Effector CD8-positive, alpha-beta T cell (primary cell): ENCODE data around the gene EHBP1L1.

Experiments used
- DNase-seq: peaks from one replicate; lab custom pipeline; 2025; lab: John Stamatoyannopoulos, UW
- total RNA-seq, 4 experiments: gene quantifications; one replicate each; lab custom pipeline; 2026; lab: John Stamatoyannopoulos, UW

Gene EHBP1L1
- 109 to 255 (median 182) reads per million in 4 experiments for total RNA-seq

DNA sequence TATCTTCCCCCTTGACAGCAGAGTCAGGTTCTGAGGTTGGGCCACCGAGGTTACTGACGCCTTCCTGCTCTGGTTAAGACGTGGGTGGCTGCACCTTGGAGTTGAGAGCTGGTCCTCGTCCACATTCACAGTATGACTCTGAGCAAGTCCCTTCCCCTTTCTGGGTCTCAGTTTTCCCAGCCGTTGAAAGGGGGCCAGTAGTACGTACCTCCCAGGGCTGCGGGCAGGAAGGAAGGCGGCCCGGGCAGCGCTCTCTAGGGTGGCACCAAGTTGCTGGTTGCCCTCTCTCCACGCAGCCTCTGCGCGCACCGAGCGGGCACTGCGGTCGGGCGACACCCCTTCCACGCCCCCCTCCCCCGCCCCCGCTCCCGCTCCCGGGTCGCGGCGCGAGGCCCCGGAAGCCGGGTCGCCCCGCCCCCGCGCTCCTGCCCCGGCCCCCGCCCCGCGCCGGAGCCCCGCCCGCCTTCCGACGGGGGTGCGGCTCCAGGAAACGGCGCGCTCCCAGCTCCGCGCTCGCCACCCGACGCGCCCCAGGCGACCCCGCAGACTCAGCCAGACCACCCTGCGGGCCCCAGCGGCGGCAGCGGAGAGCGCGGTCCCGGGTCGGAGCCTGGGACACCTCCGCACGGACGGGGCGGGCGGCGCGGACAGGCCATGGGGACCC, at the start of gene EHBP1L1:
TSS of gene EHBP1L1 (plus strand) at position 486 of the 664 bp plus-strand sequence. CDS start 250 bp downstream, outside the sequence.
- peak; percentile 71 for DNase-seq

DNA sequence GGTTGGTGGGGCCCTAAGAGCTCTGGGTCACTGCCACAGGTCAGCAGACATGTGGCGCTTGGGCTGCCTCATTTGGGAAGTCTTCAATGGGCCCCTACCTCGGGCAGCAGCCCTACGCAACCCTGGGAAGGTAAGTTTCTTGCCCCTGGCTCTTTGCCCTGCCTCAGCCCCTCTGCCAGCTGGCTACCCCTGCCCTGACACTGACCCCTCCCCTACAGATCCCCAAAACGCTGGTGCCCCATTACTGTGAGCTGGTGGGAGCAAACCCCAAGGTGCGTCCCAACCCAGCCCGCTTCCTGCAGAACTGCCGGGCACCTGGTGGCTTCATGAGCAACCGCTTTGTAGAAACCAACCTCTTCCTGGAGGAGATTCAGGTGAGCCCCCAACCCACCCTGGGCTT, 49.1 kb upstream of the EHBP1L1 start:
- no peak for DNase-seq

DNA sequence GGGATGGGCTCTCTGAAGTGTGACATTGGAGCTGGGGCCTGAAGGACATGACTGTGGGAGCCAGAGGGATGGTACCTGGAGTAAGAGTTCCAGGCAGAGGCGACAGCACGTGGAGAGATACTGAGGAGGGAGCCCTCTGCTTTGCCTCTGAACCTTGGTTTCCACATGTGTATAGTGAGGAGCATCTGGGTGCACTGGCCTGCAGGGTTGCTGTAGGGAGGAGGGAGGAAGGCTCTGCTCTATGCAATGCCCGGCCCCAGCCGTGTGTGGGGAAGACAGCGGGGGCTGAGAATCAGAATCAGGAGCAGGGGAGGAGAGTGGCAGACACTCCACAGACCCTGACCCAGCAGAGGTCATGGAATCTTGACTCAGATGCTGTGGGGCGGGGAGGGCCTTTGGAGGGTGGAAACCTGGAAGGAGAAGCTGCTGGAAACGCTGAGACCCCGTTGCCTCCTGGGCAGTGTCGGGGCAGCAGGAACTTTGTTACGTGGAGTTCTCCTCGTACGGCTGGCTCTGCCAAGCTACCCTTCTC, 47.0 kb upstream of the EHBP1L1 start:
- DNase-seq, result no peak

DNA sequence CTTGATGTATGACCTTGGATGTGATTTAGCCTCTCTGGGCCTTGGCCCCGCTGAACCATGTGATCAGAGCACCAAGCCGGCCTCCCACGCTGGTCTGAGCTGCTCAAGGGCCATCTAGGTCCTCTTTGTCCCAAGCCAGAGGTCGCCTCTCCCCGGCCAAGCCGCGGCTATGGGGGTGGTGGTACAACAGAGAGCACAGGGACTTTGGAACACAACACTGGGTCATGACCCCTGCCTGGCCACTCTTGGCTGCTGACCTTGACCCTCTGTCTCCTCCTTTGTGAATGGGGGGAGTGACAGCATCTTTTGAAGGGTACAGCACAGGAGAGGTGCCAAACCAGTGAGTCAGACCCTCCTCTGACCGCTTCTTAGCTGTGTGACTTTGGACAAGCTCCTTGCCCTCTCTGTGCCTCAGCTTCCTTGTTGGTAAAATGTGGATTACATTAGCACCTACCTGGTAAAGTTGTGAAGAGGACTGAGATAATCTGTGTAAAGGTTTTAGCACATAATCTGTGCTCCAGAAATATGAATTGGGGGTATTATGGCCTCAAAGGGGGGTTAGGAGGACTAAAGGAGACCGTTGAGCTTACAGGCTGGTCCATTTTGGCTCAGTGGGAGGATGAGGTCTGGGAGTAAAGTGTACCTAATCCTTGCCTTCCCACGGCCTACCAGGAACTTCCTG, 46.2 kb upstream of the EHBP1L1 start:
- no peak for DNase-seq

DNA sequence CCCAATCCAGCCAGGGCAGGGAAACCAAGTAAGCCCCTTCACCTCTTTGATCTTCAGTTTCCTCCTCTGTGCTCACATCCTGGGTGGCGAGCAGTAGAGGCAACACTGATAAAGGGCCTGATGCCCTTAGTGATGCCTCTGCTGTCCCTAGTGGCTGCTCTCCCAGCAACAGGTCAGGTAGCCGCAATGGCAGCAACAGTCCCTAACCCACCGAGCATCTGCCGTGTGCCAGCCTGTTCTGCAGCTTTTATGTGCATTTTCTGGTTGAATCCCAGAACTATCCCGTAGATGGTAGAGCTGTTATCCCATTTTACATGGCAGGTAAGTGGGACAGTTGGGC, 45.7 kb upstream of the EHBP1L1 start:
- no peak for DNase-seq

DNA sequence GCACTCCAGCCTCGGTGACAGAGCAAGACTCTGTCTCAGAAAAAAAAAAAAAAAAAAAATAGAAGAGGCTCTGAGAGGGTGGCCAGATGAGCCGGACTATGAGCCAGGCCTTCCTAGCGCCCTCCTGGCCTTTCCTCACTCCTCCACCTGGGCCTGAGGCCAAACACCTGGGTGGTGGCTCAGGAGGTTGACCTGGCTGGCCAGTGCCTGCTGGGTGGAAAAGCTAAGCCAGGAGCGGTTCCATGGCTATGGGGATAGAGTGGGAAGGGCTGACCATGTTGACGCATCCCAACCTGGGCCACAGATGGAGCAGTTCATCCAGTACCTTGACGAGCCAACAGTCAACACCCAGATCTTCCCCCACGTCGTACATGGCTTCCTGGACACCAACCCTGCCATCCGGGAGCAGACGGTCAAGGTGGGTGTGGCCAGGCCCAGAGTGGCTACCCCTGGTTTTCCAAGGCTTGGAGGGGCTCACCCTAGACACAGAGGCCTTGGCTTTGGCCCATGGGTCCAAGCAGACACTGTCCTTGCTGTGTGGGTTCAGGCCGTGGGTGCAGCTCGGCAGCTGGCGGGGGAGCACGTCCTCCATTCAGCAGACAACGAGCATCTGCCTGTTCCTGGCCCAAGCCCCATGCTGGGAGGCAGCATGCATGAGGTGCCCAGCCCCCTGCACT, 43.3 kb upstream of the EHBP1L1 start:
- no peak for DNase-seq

DNA sequence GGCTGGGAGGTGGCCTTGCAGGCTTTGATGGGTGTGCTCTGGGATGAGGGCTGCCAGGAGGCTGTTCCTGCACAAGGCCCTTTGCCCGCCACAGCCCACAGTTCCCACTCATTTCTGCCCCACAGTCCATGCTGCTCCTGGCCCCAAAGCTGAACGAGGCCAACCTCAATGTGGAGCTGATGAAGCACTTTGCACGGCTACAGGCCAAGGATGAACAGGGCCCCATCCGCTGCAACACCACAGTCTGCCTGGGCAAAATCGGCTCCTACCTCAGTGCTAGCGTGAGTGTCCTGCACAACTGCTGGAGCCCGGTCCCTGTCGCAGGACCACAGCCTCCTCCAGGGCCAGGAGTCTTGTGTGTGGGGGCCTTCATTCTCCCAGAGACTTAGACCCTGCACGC, 40.8 kb upstream of the EHBP1L1 start:
- no peak for DNase-seq

DNA sequence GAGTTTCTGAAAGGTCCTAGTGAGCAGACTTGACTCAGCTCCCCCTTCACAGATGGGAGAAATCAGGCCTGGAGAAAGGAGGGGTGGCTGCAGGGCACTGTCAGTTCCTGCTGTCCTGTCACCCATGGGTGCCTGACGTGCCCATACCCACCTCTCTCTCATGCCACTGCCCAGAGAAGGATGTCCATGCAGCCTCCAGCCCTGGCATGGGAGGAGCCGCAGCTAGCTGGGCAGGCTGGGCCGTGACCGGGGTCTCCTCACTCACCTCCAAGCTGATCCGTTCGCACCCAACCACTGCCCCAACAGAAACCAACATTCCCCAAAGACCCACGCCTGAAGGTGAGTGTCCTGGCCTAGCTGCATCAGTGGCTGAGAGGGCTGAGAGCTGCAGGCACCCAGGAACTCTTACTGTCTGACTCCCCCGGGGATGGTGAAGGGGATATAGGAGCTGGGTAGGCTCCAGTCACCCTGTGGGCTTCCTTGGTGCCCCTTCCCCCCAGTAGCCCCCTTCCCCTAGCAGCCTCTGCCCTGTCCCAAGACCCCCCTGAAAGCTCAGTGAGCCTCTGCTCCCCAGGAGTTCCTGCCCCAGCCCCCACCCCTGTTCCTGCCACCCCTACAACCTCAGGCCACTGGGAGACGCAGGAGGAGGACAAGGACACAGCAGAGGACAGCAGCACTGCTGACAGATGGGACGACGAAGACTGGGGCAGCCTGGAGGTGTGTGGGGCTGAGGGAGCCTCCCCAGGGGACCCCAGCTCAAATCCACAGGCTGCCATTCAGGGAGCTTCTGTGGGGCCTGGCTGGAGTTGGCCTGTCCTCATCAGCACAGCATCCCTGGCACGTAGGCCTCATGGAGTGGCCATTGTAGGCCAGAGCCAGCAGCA, 39.2 kb upstream of the EHBP1L1 start:
- no peak for DNase-seq

DNA sequence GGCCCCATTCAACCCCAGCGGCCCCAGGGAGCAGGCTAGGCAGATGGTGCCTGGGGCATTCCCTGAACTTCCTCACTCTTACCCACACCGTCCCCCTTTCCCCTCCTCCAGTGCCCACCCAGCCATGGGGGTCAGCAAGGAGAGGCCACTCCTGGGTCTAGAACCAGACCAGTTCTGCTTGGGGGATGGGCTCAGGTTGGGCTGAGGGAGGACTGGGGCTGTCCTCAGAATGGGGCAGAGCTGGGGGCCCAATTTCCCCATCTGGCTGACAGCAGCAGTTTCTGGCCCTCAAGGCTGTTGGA, 38.6 kb upstream of the EHBP1L1 start:
- DNase-seq, result no peak

DNA sequence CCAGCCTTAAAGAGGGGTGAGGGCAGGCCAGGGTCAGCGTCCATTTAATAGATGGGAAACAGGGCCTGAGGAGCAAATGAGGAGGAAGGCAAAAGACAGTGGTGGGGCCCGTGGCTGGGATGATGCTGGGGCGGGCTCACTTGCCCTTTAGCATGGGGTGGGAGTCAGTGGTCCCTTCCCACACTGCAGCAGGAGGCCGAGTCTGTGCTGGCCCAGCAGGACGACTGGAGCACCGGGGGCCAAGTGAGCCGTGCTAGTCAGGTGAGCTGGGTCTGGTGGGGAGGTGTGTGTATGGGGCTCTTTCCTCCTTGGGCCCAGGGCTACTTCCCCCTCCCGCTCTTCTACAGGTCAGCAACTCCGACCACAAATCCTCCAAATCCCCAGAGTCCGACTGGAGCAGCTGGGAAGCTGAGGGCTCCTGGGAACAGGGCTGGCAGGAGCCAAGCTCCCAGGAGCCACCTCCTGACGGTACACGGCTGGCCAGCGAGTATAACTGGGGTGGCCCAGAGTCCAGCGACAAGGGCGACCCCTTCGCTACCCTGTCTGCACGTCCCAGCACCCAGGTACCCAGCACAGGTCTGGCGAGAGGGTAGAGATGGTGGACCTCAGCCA, 38.1 kb upstream of the EHBP1L1 start:
- DNase-seq, result no peak

DNA sequence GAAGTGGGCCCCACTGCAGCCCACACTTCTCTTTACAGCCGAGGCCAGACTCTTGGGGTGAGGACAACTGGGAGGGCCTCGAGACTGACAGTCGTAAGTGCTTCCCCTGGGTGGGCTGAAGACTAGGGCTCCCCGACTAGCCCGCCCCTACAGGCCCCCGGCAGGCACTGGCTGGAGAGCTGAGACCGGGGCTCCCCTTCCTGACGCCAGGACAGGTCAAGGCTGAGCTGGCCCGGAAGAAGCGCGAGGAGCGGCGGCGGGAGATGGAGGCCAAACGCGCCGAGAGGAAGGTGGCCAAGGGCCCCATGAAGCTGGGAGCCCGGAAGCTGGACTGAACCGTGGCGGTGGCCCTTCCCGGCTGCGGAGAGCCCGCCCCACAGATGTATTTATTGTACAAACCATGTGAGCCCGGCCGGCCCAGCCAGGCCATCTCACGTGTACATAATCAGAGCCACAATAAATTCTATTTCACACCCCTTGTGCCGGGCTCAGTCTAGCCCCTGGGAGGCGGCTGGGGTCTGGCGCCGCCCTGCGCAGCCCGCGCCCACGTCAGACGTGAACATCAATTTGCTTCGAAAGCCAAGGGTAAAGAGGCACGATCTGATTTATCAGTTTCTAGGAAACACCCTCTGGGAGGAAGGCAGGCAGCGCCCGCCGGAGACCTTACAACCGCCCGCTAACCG, 37.5 kb upstream of the EHBP1L1 start:
- no peak for DNase-seq

DNA sequence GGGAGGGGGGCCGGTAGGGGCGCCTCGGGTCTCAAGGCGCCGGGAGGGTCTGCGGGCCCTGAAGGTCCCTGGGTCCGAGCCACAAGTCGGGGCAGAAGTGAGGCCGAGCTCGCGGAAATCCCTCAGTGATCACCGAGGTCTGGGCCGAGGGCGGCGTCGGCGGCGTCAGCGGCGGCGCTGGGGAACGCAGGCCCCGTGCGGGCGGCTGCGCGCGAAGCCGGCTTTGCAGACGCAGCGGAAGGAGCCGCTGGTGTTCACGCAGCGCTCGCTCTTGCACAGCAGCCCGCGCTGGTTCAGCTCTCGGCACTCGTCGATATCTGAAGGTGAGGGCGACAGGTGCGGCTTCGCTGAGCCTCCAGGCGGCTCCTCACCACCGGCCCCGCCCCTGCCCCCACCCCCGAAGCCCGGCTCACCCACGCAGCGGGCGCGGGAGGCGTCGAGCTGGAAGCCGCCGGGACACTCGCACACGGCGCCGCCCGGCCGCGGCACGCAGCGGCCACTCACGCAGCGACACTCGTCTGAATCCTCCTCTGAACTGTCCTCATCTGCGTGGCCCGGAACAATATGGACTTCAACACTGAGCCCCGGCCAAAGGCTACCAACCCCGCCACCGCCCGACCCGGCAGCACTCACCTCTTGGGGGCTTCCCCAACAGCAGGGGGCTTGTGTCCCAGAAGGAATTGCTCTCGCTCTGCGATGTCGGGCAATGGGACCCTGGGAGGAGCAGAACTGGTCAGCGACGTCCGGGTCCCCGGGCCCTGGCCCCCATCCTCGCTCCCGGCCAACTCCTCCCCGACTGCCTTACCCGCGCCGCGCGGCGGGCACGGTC, 36.7 kb upstream of the EHBP1L1 start:
- DNase-seq, result no peak

DNA sequence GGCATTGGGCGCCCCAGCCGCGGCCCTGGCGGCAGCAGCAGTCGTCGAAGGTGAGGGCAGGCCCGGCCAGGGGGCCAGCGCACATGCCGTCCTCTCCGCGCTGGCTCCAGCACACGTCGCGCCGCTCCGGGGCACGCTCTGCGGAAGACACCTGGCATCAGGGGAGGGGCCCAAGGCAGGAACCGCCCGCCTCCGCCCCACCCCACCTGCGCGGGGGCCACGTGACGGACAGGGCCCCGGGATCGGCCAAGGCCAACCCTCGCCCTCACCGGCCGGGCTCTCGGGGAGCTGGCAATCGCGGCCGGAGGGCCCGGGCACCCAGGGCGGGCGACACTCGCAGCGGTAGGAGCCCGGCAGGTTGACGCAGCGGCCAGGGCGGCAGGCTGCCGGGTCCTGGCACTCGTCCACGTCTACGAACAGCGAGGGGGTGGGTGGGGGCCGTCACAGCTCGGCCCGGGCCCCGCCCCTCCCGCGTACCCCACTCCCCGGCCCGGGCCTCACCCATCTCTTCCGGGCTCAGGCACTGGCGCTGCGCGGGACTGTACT, 36.0 kb upstream of the EHBP1L1 start:
- no peak for DNase-seq

DNA sequence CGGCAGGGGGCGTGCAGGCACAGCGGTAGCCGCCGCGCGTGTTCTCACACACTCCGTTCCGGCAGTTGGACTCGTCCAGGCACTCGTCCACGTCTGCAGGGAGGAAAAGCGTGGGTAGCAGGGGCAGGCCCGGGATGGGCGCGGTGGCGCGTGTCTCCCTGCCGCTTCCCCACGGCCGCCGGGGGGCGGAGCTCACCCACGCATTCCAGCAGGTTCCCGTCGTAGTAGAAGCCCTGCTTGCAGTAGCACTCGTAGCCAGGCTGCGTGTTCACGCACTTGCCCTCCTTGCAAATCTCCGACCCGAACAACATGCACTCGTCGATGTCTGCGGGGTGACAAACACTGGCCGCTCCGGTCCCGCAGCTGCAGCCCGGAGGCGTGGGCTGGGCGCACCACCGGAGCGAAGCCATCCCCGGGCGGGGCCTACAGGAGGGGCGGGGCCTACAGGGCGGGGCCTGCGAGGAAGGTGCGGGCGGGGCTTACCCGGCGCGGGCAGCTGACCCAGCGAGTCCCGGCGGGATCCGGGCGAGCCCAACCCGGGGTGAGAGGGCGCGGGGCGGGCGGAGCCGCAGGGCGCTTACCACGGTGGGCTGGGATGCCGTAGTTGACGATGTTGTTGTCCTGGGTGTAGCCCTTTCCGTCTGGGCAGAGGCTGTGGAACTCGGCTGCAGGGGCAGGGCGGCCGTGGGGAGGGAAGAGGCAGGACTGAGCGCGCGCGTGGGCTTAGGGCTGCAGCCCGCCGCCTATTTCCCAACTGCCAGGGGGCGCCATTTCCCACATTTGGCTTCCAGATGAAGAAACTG, 35.4 kb upstream of the EHBP1L1 start:
- DNase-seq, result peak; percentile 81

DNA sequence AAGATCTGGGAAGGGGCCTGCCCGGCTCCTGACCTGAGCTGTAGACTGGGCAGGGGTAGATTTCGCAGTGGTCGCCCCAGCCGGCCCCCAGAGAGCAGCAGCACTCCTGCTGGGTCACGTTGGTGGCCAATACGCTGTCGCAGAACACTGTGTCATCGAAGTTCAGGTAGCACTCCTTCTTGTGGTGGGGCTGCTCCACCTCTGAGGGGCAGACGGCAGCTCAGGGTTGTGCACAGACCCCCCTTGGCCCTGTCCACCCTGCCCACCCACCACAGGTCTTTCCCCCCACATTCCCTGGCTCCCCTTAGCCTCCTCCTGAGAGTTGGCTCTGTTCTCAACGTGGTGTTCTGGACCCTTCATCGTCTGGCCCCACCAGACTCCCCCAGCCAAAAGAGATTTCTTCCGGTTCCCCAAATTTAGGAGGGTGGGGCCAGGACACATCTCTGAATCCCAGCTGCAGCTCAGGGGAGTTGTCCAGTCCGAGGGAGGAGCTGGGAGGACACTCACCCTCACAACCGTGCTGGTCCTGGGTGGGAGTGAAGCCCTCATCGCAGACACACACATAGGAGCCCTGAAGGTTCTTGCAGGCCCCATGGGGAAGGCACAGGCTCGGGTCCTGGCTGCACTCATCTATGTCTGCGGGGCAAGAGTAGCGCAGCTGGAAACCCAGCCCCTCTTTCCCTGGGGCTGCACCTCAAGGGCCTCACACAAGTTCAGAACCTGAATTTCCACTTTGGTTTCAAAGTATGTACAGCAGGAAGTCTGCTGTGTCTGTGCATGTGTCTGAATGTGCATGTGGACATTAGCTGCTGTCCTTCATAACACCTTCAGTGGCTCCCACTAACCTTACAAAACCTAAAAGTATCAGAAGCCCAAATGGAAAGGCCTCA, 34.5 kb upstream of the EHBP1L1 start:
- no peak for DNase-seq

DNA sequence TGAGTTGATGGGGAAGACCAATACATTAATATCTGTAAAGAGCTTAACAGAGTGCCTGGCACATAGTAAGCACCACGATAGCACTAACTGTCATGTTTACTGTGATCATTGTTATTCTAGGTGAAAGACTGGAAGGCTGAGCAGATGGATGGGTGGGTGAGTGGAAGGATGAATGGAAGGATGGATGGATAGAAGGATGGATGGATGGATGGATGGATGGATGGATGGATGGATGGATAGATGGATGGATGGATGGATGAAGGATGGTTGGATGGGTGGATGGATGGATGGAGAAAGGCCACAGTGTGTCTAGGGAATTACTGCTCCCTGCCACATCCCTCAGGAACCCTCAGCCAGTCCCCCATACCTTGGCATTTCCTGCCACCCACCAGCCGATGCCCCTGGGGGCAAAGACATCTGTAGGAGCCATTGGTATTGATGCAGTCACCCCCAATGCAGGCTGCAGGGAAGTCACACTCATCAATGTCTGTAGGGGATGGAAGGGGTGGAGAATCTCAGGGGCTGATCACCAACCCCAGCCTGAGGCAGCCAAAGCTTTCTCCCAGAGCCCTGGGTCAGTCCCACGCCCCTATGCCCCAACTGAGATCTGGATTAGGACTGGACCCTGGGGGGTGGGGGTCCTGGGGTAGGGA, 33.0 kb upstream of the EHBP1L1 start:
- no peak for DNase-seq

DNA sequence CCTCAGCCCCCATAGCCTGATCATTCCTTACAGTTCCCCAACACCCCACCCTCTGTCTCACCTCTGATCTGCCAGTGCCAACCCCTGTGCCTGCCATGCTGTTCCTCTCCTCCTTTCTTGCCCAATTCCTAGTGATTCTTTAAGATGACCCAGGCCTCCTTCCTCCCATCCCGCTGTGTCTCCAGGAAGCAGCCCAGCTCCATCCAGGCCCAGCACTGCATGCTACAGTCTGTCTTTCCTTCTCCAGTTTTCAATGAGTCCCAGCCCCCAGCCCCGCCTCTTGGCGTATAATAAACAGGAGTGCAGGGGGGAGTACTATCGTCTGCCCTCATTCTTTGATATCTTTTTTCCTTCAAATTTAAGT, 30.0 kb upstream of the EHBP1L1 start:
- no peak for DNase-seq
